Measurements from ENCODE around the gene HOXB8. TPM values are rescaled to one million over a fixed set of nuclear protein-coding genes. Genes with fewer than 3 reads are reported as not detected.

HOXB8 gene
- total and polyA plus RNA-seq, 2 of the 13 experiments (the other 11 are each of a cell fraction or from before 2014, with no cell fraction given): not detected

GRCh38 chr17:48644910-48645557 lies 29.9 kb upstream of the HOXB8 start:
- in situ Hi-C loops (cut with HindIII; ENCODE audit: extremely low pct_ligation_motif_present, low pct_unique_long_range_greater_than_20kb) (no loop called here), intact Hi-C loops (cut with micrococcal nuclease; ENCODE audit: unreplicated experiment) (no loop called here)
- no peaks in the 10 kb centered on the region for H3K36me3 ChIP-seq (replicated peaks in 1 of 2; ENCODE audit: control insufficient read depth in 1 of 2, insufficient read depth in 2 of 2, low read length in 2 of 2)
- H3K4me1 ChIP-seq (ENCODE audit: insufficient read depth, low read length): no peaks in the 10 kb centered on the region
- no peaks in the 10 kb centered on the region for H3K9me3 ChIP-seq (ENCODE audit: low read length)
- no peak overlapping the region for H3K27ac ChIP-seq (ENCODE audit: extremely low read length, insufficient read depth, low read length)
- WGBS (ENCODE audit: low lambda C conversion rate): 6% methylated on average over 6 of the region's 6 CpGs
- ATAC-seq (no peak), DNase-seq (ENCODE audit: low spot score) (no peak), FAIRE-seq (no peak)
- H2AFZ ChIP-seq (ENCODE audit: low read length): no peak overlapping the region
- CTCF ChIA-PET (ENCODE audit: low intra/inter-chr PET ratio, low total read pairs): no interaction called here
- no peak overlapping the region for H3K4me2 ChIP-seq (ENCODE audit: low read depth, low read length)
- H4K20me1 ChIP-seq (ENCODE audit: insufficient read depth, low read length): no peaks in the 10 kb centered on the region; the same call in 1 of the 2 replicates
- no peaks in the 10 kb centered on the region for H3K79me2 ChIP-seq (ENCODE audit: insufficient read depth, low read length)
- POLR2A ChIA-PET: no interaction called here
- TF ChIP-seq ZNF891 (CRISPR knock-in tag; IDR thresholded peaks at IDR 0.05) (no peak), SSRP1 (CRISPR knock-in tag; IDR thresholded peaks at IDR 0.05) (no peak), ZSCAN21 (CRISPR knock-in tag; IDR thresholded peaks at IDR 0.05; ENCODE audit: borderline replicate concordance) (no peak), ZNF207 (IDR thresholded peaks at IDR 0.05; ENCODE audit: borderline replicate concordance) (no peak), HNRNPUL1 (IDR thresholded peaks at IDR 0.05; ENCODE audit: low read depth, low read length) (no peak), ZFP41 (CRISPR knock-in tag; IDR thresholded peaks at IDR 0.05; ENCODE audit: borderline replicate concordance) (no peak), ZNF276 (CRISPR knock-in tag; IDR thresholded peaks at IDR 0.05; ENCODE audit: low read depth) (no peak), ZNF510 (CRISPR knock-in tag; IDR thresholded peaks at IDR 0.05; ENCODE audit: low read depth) (no peak), SAFB2 (CRISPR knock-in tag; IDR thresholded peaks at IDR 0.05; ENCODE audit: borderline replicate concordance, low read depth) (no peak), CEBPG (CRISPR knock-in tag; IDR thresholded peaks at IDR 0.05) (no peak), CAMTA2 (CRISPR knock-in tag; IDR thresholded peaks at IDR 0.05; ENCODE audit: borderline replicate concordance) (no peak), HOXA5 (CRISPR knock-in tag; IDR thresholded peaks at IDR 0.05) (no peak), RELA (CRISPR knock-in tag; IDR thresholded peaks at IDR 0.05) (no peak), CBX2 (IDR thresholded peaks at IDR 0.05; ENCODE audit: low read depth, low read length) (no peak), CBX2 (CRISPR knock-in tag; IDR thresholded peaks at IDR 0.05; ENCODE audit: low read depth) (no peak), HMGXB4 (CRISPR knock-in tag; IDR thresholded peaks at IDR 0.05; ENCODE audit: borderline replicate concordance in 1 of 2, low read depth in 1 of 2) (no peak)
- H3K4me3 ChIP-seq (replicated peaks in 1 of 3; ENCODE audit: insufficient read depth in 1 of 3, low read depth in 2 of 3, low read length in 3 of 3): no peak overlapping the region
- peaks cover 25 to 87% of the 10 kb centered on the region in 2 experiments for H3K27me3 ChIP-seq (ENCODE audit: control insufficient read depth in 1 of 2, insufficient read depth in 2 of 2, low read length in 2 of 2)
- H3K9ac ChIP-seq (ENCODE audit: insufficient read depth, low read depth, low read length): no peak overlapping the region
- BruUV-seq (replicated peaks): no TSS peak

Data from HepG2 (cell line).